T-helper 2 cell treated with Interferon-gamma antibody and Interleukin-4, amounts not matched to agents 100 ng/mL and 5 ng/mL, for 36 hours (primary cell): Measurements from ENCODE around the gene NDST1. TPM values are rescaled to one million over a fixed set of nuclear protein-coding genes. Genes with fewer than 3 reads are reported as not detected.

Source experiments
- intact Hi-C: fragments of 100-400 bp; cut with micrococcal nuclease; formaldehyde crosslinking; loops from one replicate; pipeline ENCODE4 v1.15.1; 2023
- total RNA-seq: library from RNA; stranded (reverse); gene quantifications from 2 replicates; pipeline ENCODE4 v1.2.3, GENCODE V29; 2022

NDST1 gene
- total RNA-seq, 1 donor from 2014 or later: 0.41 TPM

DNA sequence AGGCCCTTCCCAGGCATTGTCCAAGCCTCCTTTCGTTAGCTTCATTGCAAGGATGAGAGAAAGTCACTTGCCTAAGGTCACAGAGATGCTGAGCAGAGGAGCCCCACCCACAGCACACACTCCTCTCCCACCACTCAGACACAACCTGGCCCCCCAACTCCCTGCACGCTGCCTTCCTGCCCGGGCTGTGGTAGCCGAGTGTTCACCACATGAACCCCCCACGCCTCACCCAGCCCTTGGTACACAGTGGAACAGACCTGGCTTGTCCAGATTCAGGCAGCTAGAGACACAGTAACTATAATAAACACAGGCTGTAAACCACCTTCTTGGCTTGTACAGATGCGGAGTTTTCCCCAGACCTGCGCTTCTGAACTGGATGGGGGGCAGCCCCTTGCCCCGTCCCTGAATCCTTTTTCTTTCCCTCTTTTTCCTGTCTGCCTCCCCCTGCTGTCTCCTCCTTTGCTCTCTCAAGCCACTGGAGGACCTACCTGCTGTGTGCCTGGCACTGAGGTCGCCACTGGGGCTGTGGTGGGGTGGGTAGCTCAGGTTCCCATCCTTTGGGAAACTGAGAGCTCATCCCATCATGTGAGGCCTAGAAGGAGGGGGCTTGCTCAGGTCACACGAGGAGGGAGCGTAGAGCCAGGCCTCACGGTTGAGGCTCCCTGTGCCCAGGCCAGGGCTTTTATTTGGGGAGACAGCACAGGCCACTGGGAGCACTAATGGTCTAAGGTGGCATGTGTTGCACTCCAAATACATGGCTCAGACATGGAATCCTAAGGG, 76.8 kb downstream of the NDST1 start:
- intact Hi-C loops: no loop called here

DNA sequence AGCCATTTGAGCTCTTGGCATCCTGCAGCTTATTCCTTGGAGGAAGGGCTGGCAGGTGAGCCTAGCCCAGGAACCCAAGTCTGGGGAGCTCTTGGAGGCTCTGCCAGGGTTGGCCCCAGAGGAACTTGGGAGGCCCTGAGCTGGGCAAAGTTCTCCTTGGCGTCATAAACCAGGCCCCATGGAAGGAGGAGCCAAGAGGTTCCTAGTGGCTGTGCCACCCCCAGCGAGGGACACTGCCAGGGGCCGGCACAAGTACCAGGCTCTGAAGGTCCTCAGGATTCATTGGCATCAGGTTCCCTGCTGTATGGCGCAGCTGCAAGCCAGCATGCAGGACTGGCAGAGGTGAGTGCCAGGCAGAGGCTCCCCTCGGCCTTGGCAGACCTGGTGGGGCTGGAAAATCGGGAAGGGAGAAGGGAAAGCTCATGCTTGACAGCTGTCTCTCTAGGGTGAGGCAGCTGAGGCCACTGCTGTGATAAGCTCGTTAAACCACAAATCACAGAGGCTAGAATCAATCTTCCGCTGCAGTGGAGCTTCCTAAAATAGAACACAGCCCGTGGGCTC, 77.9 kb downstream of the NDST1 start:
- intact Hi-C loops: no loop called here

DNA sequence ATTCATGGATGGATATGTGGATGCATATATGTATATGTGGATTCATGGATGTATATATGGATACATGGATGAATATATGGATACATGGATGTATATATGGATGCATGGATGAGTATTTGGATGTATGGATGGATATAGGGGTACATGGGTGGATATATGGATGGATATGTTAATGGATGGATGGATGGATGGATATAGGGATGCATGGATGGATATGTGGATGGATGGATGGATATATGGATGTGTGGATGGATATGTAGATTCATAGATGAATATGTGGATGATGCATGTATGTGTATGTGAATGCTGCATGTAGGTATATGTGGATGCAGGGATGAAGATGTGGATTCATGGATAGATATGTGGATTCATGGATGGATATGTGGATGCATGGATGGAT, 79.1 kb downstream of the NDST1 start:
- intact Hi-C loops: no loop called here

DNA sequence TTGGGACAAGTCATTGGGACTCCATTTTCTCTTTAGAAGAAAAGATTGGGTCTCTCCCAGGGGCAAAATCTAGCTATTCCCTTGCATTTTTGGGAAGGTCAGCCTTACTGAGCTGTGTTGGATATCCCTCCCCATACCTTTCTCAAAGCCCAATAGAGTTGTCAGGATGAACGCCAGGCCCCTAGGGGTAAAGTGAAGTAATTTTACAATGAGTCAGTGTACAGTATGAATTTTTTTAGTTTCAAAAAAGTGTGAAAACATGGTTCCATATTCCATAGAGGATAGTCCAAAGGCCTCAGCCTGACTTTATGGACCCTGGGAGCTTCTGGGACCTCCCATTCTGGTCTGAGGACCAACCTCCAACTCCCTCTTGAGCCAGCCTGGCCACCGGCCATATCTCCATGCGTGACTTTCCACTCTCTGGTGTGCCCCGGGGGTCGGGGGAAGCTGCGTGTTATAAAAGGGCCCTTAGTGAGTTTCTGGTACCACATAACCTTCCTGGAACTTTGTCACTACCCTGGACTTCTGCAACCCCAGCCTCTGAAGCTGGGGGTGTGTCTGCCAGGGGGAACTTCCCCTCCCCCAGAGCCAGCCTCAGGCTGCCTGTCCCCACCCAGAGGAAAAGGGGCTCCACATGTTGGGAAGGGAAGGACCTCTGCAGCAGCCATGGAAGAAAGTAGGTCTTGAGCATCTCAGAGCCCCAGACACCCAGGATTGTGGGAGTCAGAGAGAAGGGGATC, 80.1 kb downstream of the NDST1 start:
- intact Hi-C loops: no loop called here

DNA sequence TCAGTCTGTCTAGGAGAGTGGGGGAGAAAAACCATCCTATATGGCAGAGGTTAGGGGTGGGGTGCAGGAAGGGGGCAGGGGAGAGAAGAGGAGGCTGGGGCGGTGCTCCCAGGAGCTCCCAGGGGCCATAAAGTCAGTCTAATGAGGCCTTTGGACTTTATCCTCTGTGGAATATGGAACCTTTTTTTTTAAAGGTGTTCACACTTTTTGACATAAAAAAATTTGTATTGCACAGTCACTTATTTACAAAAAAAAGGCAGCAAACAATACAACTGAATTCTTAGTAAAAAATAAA, 80.6 kb downstream of the NDST1 start:
- intact Hi-C loops: no loop called here

DNA sequence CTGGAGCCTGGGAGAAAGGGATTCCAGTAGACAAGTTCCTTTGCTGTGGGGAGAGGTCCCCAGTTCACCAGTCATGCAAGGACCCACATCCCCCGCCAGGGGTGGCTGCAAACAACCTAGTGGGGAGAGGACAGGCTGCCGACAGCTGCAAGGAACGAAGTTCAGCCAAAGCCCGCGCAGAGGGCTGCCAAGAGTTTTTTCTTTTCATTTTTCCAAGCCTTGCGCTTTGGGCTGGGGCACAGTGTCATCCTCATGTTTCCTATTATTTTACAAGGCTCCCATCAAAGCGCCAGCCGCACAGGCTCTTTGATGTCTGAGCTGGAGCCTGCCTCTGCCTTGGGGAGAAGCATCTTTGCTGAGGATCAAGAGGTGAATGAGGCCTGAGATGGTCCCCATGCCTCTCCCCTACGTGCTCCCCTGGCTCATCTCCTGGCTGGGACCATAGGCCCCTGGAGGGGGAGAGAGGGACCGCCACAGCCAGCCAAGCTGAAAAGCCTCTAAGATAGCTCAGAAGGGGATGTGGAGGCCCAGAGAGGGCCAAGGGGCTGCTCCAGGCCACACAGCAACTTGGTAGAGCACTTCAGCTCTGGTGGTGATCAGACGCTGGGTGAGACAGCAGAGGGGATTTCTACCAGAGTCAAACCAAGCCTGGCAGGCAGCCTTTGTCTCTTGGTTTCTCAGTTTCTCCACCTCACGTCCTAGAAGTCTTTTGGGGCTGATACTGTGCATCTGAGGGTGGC, 82.1 kb downstream of the NDST1 start:
- intact Hi-C loops: no loop called here

DNA sequence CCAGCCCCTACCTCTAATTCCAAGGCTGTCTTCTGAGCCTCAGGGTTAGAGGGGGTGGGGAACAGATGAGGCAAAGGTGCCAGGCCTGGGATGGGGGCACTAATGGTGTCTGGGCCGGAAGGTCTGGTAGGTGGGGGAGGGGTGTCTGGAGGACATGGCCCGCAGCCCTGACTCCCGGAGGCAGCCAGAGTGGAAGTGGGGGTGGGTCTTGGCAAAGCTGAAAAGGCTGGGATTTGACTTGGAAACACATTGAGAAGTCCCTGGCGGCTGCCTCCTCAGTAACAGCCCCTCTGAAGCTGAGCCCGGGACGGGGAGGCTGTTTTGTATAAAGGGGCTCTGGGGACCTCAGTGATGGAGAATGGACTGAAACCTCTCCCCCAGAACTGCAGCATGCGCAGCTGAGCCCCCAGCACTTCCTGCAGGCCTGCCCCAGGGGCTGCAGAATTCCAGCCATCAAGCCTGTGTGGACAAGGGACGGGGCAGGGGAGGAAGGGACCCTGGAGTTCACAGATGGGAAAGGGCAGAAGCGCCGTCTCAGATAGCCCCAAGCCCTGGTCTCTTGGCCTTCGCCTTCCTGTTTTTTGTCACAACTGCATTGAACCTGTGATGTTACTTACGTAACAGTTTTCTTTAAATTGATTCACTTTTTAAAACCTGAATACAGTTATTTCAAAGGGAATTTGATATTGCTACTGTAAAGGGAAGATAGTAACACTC, 83.2 kb downstream of the NDST1 start:
- intact Hi-C loops: no loop called here

DNA sequence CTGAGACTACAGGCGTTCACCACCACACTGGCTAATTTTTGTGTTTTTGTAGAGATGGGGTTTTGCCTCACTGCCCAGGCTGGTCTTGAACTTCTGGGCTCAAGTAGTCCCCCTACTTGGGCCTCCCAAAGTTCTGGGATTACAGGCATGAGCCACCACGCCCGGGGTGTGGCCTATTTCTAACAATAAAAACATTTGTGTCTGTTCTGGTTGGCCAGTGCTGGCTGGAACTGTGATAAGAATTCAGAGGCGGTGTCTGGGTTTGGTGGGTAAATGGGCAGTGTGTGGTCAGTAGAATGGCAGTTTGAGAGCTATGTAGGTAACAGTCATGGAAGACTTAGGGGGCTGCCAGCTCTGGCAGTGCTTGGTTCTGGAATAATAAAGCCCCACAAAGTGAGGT, 85.7 kb downstream of the NDST1 start:
- intact Hi-C loops: no loop called here

DNA sequence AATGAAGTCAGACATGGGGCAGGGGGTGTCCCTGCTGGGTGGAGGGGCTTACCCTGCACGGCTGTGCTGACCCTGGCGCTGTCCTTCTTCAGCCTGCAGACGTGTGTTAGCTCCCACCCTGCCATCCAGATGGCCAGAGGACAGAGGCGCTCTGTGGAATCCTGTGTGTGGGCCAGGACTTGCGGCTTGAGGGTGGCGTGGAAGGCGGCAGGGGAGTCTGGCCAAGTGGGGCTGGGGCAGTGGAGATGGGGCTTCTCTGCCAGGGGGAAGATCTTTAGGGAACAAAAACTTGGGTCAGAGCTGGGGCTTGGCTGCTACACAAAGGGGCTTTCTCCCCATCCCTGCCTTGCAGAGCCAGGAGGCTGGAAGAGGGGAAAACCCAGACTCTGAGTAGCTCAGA, 86.1 kb downstream of the NDST1 start:
- intact Hi-C loops: no loop called here

DNA sequence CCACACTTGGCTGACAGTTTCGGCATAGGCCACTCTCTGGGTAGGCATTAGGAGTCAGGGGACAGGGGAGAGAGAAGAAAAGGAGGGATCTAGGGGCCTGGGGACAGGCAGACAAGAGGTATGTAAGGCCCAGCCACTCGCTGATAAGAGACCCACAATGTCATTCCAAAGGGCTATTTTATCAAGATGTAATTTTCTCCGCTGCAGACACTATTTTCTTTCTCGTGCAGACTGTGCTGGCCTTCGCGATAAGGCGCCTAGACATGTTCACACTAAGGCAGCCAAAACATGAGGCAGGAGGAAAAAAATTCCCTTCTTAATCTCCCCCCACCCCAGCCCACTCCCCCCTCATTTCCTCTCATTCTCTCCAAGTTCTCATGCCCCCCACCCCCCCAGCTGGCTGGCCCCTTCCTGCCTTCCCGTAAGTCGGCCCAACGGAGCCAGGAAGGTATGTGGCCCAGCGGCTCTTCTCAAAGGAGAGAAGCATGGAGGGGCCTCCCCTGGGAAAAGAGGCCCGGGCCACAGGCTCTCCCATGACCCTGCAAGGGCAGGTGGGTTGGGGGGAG, 87.6 kb downstream of the NDST1 start:
- intact Hi-C loops: no loop called here

DNA sequence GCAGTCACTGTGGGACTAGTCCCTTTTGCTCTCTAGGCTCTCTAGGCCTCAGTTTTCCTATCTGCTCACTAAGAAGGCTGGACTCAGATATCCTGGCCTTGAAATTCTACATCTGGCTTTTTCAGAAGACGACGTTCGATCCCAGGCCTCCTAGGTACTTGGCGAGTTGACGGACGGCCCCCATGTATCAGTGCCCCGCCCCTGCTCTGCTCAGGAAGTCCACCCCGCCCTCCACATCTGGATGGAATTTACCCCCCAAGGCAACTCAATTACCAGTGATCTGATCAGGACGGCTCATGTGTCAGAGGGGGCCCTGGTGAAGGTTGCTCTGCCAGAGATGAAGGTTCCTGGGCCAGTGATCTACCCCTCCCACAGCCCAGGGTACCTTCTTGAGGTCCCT, 88.4 kb downstream of the NDST1 start:
- intact Hi-C loops: no loop called here

DNA sequence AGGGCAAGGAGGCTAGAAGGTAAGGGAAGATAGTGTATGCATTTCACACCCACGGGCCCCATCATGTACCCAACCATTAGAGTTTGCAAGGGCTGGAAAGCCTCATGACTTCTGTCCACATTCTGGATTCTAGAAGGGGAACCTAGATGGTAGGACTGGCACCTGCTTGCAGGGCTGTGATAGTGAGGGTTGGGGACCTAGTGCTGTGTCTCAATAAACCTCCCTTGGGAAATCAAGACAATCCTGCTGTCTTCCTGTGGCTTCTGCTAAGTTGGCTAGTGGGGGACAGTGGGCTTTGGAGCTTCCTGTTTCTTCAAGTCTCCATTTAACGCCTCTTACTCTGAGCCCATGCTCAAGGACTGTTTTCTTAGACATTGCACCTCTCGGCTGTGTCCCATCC, 88.9 kb downstream of the NDST1 start:
- intact Hi-C loops: no loop called here

DNA sequence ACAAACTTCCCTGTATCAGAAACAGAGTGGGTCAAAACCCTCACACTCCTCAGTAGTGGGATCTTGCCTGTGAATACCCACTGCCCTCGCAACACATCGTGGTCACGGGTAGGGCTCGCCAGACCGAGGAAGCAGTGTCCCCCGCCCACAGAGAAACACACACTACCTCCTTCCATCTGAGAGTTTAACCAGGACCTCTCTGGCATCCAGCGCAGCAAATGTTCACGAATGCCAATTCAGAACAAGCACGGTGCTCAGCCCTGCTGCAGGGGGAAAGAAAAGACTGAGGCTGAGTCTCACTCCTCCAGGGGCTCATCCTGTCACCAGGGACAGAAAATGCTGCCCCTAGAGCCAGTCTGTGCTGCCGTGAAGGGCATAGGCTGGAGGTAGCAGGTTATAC, 90.1 kb downstream of the NDST1 start:
- intact Hi-C loops: no loop called here

DNA sequence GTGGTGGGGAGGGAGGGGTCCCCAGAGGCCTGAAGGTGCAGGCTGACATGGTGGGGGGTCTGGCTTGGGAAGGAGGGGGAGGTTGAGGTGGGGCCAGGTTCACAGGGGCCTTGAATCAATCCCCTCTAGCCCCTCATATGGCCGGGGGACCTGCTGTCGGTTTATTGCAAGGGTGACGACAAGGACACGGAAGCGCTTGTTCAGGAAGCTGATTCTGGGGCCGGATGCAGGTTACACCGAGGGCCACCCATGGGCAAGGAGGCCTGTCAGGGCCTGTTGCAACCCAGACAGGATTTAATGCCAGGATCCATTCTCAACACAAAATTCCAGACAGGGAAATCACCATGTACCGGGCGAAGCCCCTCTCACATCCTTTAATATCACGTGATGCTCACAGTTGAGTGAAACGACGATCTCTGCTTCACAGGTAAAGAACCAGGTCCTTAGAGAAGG, 90.9 kb downstream of the NDST1 start:
- intact Hi-C loops: no loop called here

DNA sequence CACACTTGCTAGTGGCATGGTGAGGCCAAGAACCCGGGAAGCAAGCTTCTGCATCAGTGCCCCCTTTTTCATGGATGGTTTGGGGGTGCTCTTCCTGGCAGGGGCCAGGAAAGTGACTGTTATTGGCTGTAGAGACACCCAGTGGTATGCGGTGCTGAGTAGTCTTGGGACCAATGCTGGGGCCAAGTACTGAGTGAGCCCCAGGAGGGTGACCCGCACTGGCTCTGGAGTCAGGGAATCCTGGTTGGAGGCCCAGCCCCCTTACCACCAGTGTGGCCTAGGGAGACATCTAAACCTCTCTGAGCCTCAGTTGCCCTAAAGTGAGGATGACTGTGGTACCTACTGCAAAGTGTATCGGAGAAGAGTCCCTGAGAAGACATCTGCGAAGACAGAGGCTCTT, 91.3 kb downstream of the NDST1 start:
- intact Hi-C loops: no loop called here

DNA sequence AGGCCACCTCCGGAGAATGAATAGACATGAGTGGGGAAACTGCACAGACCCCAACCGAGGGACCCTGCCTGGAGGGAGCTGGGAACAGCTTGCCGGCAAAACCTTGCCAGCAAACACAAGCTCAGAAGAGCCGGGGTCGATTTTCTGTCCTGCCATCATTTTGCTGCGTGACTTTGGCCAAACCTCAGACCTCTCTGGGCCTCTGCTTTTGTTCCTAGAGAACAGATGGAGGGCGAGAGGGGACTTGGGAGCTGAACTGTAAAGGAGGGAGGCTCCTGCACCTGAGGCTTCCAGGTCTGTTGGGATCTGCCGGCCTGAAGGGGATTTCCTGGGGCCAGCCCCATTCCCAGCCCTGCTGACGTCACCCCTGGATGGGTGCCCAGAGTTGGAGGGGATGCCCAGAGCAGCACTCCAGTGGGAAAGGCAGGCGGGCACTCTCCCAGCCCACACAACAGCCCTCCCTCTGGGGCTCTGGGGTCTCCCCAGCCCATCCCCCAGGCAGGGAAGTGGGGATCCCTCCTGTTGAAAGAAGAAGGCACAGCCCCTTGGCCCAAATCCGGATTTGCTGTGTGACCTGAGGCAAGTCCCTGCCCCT, 92.1 kb downstream of the NDST1 start:
- intact Hi-C loops: no loop called here

DNA sequence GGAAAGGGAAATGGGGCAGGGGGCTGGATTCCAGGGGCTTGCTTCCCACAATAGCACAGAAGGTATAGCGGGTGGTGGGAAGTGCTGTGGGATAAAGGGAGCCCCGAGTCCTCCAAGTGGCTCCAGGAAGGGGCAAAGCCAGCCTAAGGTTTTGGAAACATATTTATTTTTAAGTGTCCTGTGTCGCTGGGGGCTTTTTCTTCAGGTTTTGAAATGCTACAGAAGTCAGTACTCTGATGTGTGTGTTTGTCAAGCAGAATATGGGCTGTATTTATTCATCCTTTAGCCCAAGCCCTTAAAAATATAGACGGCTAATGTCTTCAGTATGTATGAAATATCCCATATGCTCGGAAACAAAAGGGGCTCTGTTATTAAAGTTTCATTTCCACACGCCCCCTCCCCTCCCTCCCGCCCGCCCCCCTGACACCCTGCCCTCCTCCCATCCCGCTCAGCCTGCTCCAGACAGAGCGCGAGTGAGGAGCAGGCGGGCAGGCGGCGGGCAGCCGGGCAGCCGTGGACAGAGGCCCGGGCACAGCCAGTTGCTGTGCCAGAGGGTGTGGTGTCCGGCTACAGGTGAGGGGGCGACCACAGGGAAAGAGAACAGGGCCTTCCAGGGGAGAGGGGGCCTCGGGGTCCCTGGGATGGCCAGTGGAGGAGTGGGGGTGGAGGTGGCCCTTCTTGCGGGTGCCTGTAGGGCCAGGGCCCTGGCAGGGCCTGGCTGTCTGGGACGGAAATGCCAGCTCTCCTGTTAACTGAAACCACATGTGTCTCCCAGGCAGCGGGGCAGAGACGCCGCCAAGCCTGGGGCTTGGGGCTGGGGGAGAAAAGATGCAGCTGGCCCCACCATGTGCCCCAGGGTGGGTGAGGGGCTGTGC, 92.9 kb downstream of the NDST1 start:
- intact Hi-C loops: no loop called here

DNA sequence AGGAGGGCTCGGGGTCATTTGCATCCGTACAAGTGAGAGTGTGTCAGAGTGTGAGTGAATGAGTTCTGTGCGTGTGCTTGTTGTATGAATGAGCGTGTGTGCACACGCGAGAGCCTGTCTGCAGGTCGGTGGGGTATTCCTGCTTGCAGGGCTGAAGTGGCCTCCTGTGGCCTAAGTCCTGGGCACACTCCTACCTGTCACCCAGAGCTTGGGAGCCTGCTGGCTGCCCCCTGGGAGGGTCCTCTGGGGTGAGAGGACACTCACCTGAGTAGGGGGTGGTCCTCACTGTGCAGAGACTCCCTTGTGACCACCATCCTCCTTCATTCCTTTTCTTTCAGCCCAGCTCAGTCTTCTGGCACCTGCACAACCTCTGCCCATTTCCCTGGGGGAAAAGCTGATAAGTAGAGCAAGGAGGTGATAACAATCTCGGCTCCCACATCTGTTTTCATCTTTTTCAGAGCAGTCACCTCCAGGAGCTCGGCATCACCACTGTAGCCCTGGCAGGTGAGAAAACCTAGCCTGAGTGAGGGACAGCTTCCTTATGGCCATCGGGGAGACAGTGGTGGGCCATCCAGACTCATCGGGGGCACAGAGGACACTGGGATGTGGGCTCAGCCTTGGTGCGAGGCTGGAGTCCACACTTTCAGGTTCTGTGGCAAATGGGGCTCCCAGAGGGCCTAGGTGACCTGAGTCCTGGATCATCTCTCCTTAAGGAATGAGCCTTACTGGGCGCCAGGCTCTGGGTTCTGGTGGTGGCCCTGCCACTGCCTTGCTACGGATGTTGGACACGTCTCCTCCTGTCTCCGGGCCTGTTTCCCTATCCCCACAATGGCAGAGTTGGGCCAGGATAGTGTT, 93.8 kb downstream of the NDST1 start:
- intact Hi-C loops: no loop called here

DNA sequence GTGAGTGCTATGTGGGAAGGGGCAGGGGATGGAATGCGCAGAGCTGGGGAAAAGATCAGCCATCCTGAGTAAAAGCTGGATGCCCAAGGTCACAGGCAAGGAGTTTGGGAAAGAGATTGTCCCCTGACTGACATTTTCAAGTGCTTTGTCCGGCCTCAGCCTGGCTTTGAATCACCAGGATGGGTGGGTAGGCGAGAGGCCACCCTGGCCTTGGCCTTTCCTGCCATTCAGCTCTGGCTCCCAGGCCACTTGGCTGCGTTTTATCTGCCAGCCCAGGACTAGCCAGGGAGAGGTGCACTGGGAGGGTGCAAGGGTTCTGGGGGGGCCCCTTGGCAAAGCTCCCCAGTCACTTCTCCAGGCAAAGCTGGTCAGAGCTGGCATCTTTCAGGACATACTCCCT, 95.1 kb downstream of the NDST1 start:
- intact Hi-C loops: no loop called here
